Endodermal cell (in vitro differentiated cells): ENCODE data around the gene CD52. TPM values are rescaled to one million over a fixed set of nuclear protein-coding genes. Genes with fewer than 3 reads are reported as not detected.
A peak's percentile ranks its signal among the peaks of the same experiment; 100 is the strongest.

Experiments used
- DNase-seq: peaks from one replicate; pipeline ENCODE4 v3.0.0-alpha.2; 2017
- H3K27ac ChIP-seq: 2 replicates; pipeline ENCODE4 v1.5.1; 2013; ENCODE audit warnings: mild to moderate bottlenecking, low read depth, low read length, moderate library complexity
- H3K27me3 ChIP-seq: 2 replicates; pipeline ENCODE4 v1.6.1; 2013; ENCODE audit warnings: mild to moderate bottlenecking, low read length, moderate library complexity; ENCODE audit not compliant: insufficient read depth, control insufficient read depth, poor library complexity, severe bottlenecking
- H3K36me3 ChIP-seq: 2 replicates; pipeline ENCODE4 v1.7.0; 2013; ENCODE audit warnings: mild to moderate bottlenecking, low read length, moderate library complexity; ENCODE audit not compliant: control insufficient read depth, insufficient read depth
- H3K4me1 ChIP-seq: one replicate; pipeline ENCODE4 v1.7.0; 2013; ENCODE audit warnings: low read length; ENCODE audit not compliant: control insufficient read depth, insufficient read depth
- H3K4me3 ChIP-seq: 2 replicates; pipeline ENCODE4 v1.5.1; 2013; ENCODE audit warnings: mild to moderate bottlenecking, low read length, moderate library complexity
- H3K9ac ChIP-seq: 2 replicates; pipeline ENCODE4 v1.6.1; 2013; ENCODE audit warnings: mild to moderate bottlenecking, low read length, moderate library complexity; ENCODE audit not compliant: poor library complexity, severe bottlenecking; ENCODE audit errors: extremely low read depth
- H3K9me3 ChIP-seq: 2 replicates; pipeline ENCODE4 v1.6.1; 2013; ENCODE audit warnings: mild to moderate bottlenecking, low read length, moderate library complexity; ENCODE audit not compliant: control insufficient read depth
- H3K27ac Mint-ChIP-seq: 2 replicates; pipeline ENCODE4 v1.8.0; 2020; ENCODE audit warnings: mixed read lengths
- H3K27me3 Mint-ChIP-seq: 2 replicates; pipeline ENCODE4 v1.8.0; 2021; ENCODE audit warnings: mild to moderate bottlenecking, mixed read lengths; ENCODE audit not compliant: insufficient read depth
- H3K36me3 Mint-ChIP-seq: 2 replicates; pipeline ENCODE4 v1.8.0; 2020; ENCODE audit warnings: low read depth, mixed read lengths
- H3K4me1 Mint-ChIP-seq: 2 replicates; pipeline ENCODE4 v1.8.0; 2020; ENCODE audit warnings: mixed read lengths
- H3K4me3 Mint-ChIP-seq: 2 replicates; pipeline ENCODE4 v1.8.0; 2020; ENCODE audit warnings: mild to moderate bottlenecking, moderate library complexity, mixed read lengths
- H3K9me3 Mint-ChIP-seq: 2 replicates; pipeline ENCODE4 v1.8.0; 2020; ENCODE audit warnings: mild to moderate bottlenecking, mixed read lengths
- CTCF ChIP-seq: fragments of 200-600 bp; sonication (generic); conservative IDR thresholded peaks from 2 replicates; pipeline ENCODE4 v1.5.0; 2021; ENCODE audit warnings: antibody characterized with exemption, mild to moderate bottlenecking
- WGBS, 2 experiments: methylation state at CpG; one replicate each; pipeline versions ENCODE4 v1.1.5 to v1.1.7; 2013; ENCODE audit warnings: missing lambda C conversion rate in 2 of 2, mixed read lengths in 1 of 2; ENCODE audit not compliant: insufficient coverage in 1 of 2, insufficient read length in 1 of 2; 5-methylcytosine and 5-hydroxymethylcytosine counted together
- total RNA-seq, 2 donors: library from RNA; stranded (reverse); fragmentation: NEBNext Ultra II Directional in 1 of 2; extraction: Animal tissue kit (Norgen Biotek cat#: 25700) in 1 of 2; gene quantifications; 2 replicates in 1 of 2; 3 replicates in 1 of 2; pipeline ENCODE4 v1.2.1, GENCODE V29; 2021

The CD52 gene
- total RNA-seq, 2 donors from 2014 or later: 3.7 to 4.4 TPM

GRCh38 chr1:26274801-26275425 is 42.8 kb upstream of the CD52 start:
- Mint-ChIP-seq H3K4me3 (no peak overlapping the region), H3K9me3 (no peaks in the 10 kb centered on the region), H3K36me3 (peaks cover 64% of the 10 kb centered on the region), H3K4me1 (peaks cover 18% of the 10 kb centered on the region), H3K27ac (peak overlapping the region; percentile 56), H3K27me3 (no peaks in the 10 kb centered on the region)
- TF ChIP-seq CTCF: no peak
- peaks cover 4% of the 10 kb centered on the region for H3K9me3 ChIP-seq
- no peaks in the 10 kb centered on the region for H3K27me3 ChIP-seq
- H3K4me3 ChIP-seq: no peak overlapping the region
- peaks cover 4% of the 10 kb centered on the region for H3K4me1 ChIP-seq
- 96% methylated on average over 6 to 11 of the region's 11 CpGs for WGBS, 2 experiments
- no peak for DNase-seq
- peaks cover 67% of the 10 kb centered on the region for H3K36me3 ChIP-seq
- H3K9ac ChIP-seq: no peak overlapping the region
- no peak overlapping the region for H3K27ac ChIP-seq

- Mint-ChIP-seq H3K27ac (peak overlapping the region; percentile 67), H3K4me1 (peaks cover 18% of the 10 kb centered on the region), H3K9me3 (no peaks in the 10 kb centered on the region), H3K27me3 (no peaks in the 10 kb centered on the region), H3K4me3 (no peak overlapping the region), H3K36me3 (peaks cover 56% of the 10 kb centered on the region)
- Histone ChIP-seq H3K4me1 (peaks cover 4% of the 10 kb centered on the region), H3K9me3 (no peaks in the 10 kb centered on the region), H3K27me3 (no peaks in the 10 kb centered on the region), H3K36me3 (peaks cover 58% of the 10 kb centered on the region), H3K4me3 (no peak overlapping the region), H3K27ac (no peak overlapping the region), H3K9ac (no peak overlapping the region)
- DNase-seq: peak; percentile 97
- TF ChIP-seq CTCF: peak; percentile 85
- WGBS, 2 experiments: 85 to 95% methylated on average over 2 to 3 of the region's 3 CpGs
Observed at GRCh38 chr1:26275580-26276431, 42.0 kb upstream of the CD52 start.

- 80 to 93% methylated on average over 1 to 2 of the region's 2 CpGs for WGBS, 2 experiments
- H3K9me3 ChIP-seq: no peaks in the 10 kb centered on the region
Observed at GRCh38 chr1:26276432-26276838, 41.3 kb upstream of the CD52 start.

More at GRCh38 chr1:26276432-26276838, 41.3 kb upstream of the CD52 start:
- Histone ChIP-seq H3K27ac (no peak overlapping the region), H3K36me3 (peaks cover 54% of the 10 kb centered on the region), H3K27me3 (no peaks in the 10 kb centered on the region), H3K9ac (no peak overlapping the region), H3K4me3 (no peak overlapping the region), H3K4me1 (peaks cover 6% of the 10 kb centered on the region)
- Mint-ChIP-seq H3K36me3 (peaks cover 53% of the 10 kb centered on the region), H3K9me3 (no peaks in the 10 kb centered on the region), H3K4me3 (no peak overlapping the region), H3K27me3 (no peaks in the 10 kb centered on the region), H3K4me1 (peaks cover 24% of the 10 kb centered on the region), H3K27ac (no peak overlapping the region)
- no peak for TF ChIP-seq CTCF
- no peak for DNase-seq
